ENCODE results near the gene ID1. TPM values are rescaled to one million over a fixed set of nuclear protein-coding genes. Genes with fewer than 3 reads are reported as not detected.

The ID1 gene
- total RNA-seq, 4 donors from 2014 or later, result 237 to 353 (median 301) TPM

- peak overlapping the region; percentile 91 for H3K4me3 ChIP-seq (ENCODE audit: low read depth, poor library complexity, severe bottlenecking)
- intact Hi-C loops (cut with DNase I; ENCODE audit: low total_unique reads), result no loop called here
- TF ChIP-seq CTCF (IDR thresholded peaks at IDR 0.05), result peak in 1 of 3 donors; percentile 97
- TF ChIP-seq POLR2A (IDR thresholded peaks at IDR 0.05), result no peak
- WGBS, 2 donors, result 13 to 14% methylated on average over 40 to 43 of the region's 43 CpGs
- peak; percentile 92 to 99 for DNase-seq (ENCODE audit: low spot score in 2 of 2)
Measured at GRCh38 chr20:31603822-31604566, 1.1 kb upstream of the ID1 start.

GRCh38 chr20:31604567-31605030, 490 bp upstream of the ID1 start:
- no peak for TF ChIP-seq CTCF (IDR thresholded peaks at IDR 0.05)
- TF ChIP-seq POLR2A (IDR thresholded peaks at IDR 0.05), result no peak
- no peak for DNase-seq (ENCODE audit: low spot score in 2 of 2)
- intact Hi-C loops (cut with DNase I; ENCODE audit: low total_unique reads), result no loop called here
- WGBS, 2 donors, result 1 to 2% methylated on average over 14 of the region's 14 CpGs
- H3K4me3 ChIP-seq (ENCODE audit: low read depth, poor library complexity, severe bottlenecking), result peak overlapping the region; percentile 91

GRCh38 chr20:31605902-31606803, 1.1 kb downstream of the ID1 start:
- H3K4me3 ChIP-seq (ENCODE audit: low read depth, poor library complexity, severe bottlenecking), result peak overlapping the region; percentile 91
- intact Hi-C loops (cut with DNase I; ENCODE audit: low total_unique reads), result no loop called here
- no peak for TF ChIP-seq CTCF (IDR thresholded peaks at IDR 0.05)
- TF ChIP-seq POLR2A (IDR thresholded peaks at IDR 0.05), result no peak
- peak in 1 of 2 donors; percentile 88 for DNase-seq (ENCODE audit: low spot score in 2 of 2)
- WGBS, 2 donors, result 3% methylated on average over 27 to 36 of the region's 39 CpGs

- 45 to 48% methylated on average over 8 of the region's 8 CpGs for WGBS, 2 donors
- TF ChIP-seq CTCF (IDR thresholded peaks at IDR 0.05) (peak in 1 of 3 donors; percentile 32), POLR2A (IDR thresholded peaks at IDR 0.05) (no peak)
- H3K4me3 ChIP-seq (ENCODE audit: low read depth, poor library complexity, severe bottlenecking), result peak overlapping the region; percentile 91
- intact Hi-C loops (cut with DNase I; ENCODE audit: low total_unique reads), result no loop called here
- no peak for DNase-seq (ENCODE audit: low spot score in 2 of 2)
Measured at GRCh38 chr20:31606804-31607639, 1.9 kb downstream of the ID1 start.

GRCh38 chr20:31607640-31608250, 2.7 kb downstream of the ID1 start:
- no peak overlapping the region for H3K4me3 ChIP-seq (ENCODE audit: low read depth, poor library complexity, severe bottlenecking)
- no peak for DNase-seq (ENCODE audit: low spot score in 2 of 2)
- 38 to 45% methylated on average over 9 of the region's 9 CpGs for WGBS, 2 donors
- no peak for TF ChIP-seq CTCF (IDR thresholded peaks at IDR 0.05)
- no peak for TF ChIP-seq POLR2A (IDR thresholded peaks at IDR 0.05)
- intact Hi-C loops (cut with DNase I; ENCODE audit: low total_unique reads), result no loop called here
